Right renal pelvis (tissue), 4 donors: ENCODE results near the gene IQCE. TPM values are rescaled to one million over a fixed set of nuclear protein-coding genes. Genes with fewer than 3 reads are reported as not detected.
"Not testable (repeated sequence)": the region's sequence is repeated elsewhere in the genome, so short reads cannot be mapped to it uniquely, and the experiment has no call there.

ENCODE experiments used
- DNase-seq, 4 donors: peaks; one replicate each; pipeline ENCODE4 v3.0.0-alpha.2; 2013; ENCODE audit warnings: low read depth in 4 of 4, low spot score in 3 of 4, missing footprints in 1 of 4
- polyA plus RNA-seq, 4 donors: library from polyadenylated mRNA; unstranded; fragments of 120-200 nt; gene quantifications; one replicate each; pipeline ENCODE4 v1.2.1, GENCODE V29; 2013; ENCODE audit not compliant: insufficient read length in 4 of 4

IQCE gene
- polyA plus RNA-seq, 4 donors, result 19.0 to 23.4 (median 22.4) TPM

GRCh38 chr7:2551418-2551817 lies 7.4 kb upstream of the IQCE start:
- DNase-seq, result no peak

- DNase-seq, result no peak
These were observed 5.7 kb upstream of the IQCE start for GRCh38 chr7:2553108-2553507.

- DNase-seq, result no peak
These were observed 4.8 kb upstream of the IQCE start for GRCh38 chr7:2553831-2554581.

DNA sequence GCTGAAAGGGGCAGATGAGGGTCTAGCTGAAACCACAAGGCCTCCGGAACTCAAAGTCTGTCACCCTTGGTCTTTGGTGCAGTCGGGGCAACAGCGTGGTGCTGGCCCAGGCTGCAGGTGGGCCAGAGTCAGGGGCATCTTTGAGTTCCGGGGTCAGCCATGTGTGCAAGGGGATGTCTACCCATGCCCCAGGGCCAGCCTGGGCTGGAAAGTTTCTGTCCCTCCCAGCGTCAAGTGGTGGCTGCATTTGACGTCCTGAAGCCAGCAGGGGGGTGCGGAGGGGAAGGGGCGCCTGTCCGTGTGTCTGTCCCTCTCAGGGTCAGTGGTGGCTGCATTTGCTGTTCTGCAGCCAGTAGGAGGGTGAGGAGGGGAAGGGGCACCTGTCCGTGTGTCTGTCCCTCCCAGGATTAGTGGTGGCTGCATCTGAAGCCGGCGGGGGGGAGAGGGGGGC lies 4.1 kb upstream of the IQCE start:
- no peak for DNase-seq

DNA sequence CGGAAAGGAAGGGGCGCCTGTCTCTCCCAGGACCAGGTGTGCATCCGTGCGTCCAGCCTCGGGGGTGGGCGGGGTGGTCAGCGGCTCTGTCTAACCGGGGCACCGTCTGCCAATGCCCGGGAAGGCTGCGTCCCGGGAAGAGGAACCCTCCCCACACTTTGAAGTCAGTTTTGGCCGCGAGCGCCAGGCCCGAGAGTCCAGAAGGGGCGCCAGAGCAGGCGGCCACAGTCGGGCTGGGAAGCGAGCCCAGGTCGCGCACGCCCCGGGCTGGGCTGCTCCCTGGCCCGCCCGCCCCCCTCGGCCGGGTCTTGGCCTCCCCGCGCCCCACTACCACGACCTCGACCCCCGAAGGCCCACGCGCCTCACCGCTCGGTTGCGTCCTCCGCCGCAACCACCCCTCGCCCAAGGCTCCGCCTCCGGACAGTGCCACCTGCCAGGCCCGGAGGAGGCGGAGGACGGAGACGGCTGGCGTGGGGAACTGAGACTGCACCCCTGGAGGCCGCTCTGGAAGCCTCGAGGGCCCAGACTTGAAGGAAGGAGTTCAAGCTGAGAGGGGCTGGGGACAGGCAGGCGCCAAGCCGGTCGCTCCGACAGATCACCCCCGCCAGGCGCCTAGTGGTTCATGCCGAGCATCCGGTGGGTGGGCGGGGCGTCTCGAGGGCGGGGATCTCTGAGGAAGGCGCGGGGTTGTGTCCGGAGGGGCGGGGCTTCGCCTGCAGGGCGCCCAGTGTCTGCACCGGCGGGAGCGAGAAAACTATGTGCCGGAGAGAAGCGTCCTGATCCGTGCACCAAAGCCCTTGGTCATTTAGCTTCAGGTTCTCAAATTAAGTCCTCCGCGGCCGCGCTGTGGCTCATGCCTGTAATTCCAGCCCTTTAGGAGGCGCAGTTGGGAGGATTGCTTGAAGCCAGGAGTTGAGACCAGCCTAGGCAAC lies 3.4 kb upstream of the IQCE start, which contains the start of gene BRAT1:
Gene BRAT1, minus strand, starts transcription at position 404 of the 932 bp plus-strand sequence. CDS start 1,093 bp downstream, outside the sequence.
- peak; percentile 84 to 90 (median 88) for DNase-seq

DNA sequence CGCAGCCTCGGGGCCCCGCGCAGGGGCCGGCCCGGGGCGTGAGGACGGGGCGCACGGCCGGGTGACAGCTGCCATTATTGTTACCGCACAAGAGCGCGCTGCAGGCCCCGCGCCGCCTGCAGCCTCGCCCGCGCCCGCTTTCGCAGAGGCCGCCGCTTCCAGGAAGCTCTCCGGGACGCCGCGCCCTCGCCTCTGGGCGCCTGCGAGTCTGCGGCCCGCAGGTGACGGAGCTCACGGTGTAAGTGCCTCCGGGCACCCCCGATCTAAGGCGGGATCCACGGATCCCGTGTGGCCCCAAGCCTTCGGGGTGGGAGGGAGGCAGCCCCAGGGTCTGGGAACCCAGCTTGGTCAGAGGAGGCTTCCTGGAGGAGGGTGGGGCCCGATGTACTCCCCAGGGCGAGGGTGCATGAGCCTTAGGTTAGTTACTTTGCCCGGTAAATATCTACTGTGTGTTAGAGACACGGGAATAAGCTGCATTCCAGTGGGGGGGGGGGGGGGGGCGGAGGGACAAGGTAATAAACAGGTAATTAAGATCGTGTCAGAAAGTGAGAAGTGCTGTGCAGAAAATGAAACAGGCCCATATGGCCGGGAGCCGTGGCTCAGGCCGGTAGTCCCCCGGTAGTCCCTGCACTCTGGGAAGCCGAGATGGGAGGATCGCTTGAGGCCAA lies 638 bp downstream of the IQCE start:
- no peak for DNase-seq

GRCh38 chr7:2563955-2564354 lies 5.2 kb downstream of the IQCE start:
- DNase-seq, result not testable (repeated sequence)

- DNase-seq, result no peak
These were observed 6.3 kb downstream of the IQCE start for GRCh38 chr7:2564970-2565540.

DNA sequence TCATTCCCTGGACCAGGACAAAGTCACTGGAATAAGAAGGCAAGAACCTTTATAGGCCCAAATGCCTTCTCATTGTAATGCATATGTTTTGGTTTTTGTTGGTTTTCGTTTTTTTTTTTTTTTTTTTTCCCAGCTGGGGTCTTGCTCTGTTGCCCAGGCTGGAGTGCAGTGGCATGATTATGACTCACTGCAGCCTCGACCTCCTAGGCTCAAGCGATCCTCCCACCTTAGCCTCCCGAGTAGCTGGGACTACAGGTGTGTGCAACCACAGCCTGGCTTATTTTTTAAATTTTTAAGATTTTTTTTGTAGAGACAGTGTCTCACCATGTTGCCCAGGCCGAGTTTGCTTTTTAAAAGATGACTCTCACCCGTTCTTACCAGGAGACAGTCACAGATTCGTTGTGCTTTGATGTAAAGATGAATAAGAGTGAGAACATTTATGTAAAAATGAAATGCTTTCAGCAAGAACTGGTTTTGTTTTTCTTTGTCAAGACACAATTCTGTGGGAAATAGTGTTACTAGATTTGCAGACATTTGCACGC lies 7.6 kb downstream of the IQCE start:
- no peak for DNase-seq

GRCh38 chr7:2566890-2567678 lies 8.3 kb downstream of the IQCE start:
- no peak for DNase-seq

DNA sequence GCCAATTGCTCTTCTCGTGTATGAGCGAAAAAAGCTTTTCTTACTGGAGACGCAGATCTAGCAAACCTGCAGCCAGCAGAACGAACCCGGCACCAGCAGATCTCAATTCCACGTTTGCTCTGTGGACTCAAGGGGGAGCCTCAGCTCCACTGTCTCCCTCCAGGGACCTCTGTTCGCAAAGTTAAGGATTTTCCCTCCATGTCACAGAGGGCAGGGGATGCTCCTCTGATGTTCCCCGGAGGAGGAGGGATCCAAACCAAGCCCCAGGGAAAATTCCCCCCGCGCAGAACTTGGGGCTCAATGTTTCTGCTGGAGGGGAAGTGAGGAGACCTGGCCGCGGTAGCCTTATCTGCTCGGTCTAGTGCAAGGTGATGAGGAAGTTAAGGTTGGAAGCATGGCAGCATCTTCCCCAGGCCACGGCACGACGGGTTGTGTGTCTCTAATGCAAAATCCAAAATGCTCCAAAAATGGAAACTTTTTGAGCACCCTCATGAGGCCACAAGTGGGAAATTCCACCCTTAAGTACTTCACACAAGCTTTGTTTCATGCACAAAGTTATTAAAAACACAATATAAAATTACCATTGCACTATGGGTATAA lies 9.0 kb downstream of the IQCE start:
- no peak for DNase-seq

DNA sequence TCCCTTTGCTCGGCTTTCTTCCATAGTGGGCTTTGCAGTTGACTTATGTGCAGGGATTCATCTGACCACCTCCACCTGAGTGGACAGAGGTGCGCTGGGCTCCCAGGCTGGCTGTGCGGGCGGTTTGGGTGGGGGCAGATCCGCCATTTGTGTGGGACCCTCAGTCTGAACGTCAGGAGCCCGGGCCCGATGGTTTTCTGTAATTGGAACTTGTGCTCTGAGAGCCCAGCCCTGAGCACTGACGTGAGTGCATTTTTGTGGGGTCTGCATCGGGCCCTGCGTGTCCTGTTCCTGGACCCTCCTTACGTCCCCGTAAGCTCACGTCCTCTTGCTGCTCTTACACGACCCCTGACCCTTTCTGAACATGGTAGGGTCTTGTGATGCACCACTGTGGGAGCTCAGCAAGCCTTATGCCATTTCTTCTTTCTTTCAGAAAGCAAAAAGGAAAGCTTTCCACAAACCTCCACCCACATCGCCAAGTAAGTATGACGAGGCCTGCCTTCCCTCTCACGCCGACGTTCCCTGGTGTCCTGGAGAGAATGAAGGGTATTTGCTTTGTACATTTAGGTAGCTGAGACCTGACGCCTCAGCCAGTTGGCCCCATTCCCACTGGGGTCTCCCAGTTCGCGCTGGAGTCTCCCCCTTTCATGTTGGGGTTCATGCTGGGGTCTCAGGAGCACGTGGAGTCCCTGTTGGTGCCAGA lies 9.9 kb downstream of the IQCE start:
- no peak for DNase-seq

GRCh38 chr7:2569421-2569820 lies 10.6 kb downstream of the IQCE start:
- no peak for DNase-seq

DNA sequence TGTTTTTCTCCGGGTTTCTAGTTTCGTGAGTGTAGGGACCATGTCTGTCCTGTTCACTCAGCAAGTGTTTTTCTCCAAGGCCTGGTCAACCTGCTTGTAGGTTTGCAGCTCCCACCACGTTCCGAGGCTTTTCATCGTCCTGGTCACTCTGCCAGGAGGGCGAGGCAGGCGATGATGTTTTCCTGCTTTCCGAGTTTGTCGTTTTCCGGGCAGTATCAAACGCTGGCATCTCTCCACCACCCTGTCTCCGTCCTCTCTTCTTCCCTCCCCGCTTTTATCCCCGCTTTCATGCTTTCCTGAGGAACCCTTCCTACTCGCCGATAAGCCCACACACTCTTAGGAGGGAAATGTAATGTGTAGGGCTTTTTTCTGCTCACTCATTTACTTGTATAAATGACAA lies 11.2 kb downstream of the IQCE start:
- DNase-seq, result no peak

- DNase-seq, result no peak
These were observed 12.6 kb downstream of the IQCE start for GRCh38 chr7:2571409-2571808.

- no peak for DNase-seq
These were observed 13.5 kb downstream of the IQCE start for GRCh38 chr7:2572101-2572842.

DNA sequence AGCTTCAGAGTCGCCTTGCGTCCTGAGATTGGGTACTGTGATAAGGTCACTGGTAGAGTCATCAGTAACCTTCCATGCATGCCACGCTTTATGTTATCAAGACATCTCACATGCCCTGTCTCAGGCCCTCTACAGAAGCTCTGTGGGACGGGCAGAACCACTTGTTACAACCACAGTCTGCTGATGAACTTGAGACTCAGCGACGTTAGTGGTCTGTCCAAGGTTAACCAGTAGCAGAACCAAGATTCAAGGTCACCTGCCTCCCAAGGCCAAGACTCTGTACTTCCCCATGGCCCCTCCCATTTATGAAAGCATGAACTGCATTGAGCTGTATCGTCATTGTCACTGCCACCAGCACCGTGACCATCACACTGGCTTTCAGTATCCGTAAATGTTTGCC lies 15.0 kb downstream of the IQCE start:
- DNase-seq, result no peak
